Measurements from ENCODE around the gene TAF15. TPM values are rescaled to one million over a fixed set of nuclear protein-coding genes. Genes with fewer than 3 reads are reported as not detected.

The TAF15 gene
- total RNA-seq, 2 experiments from 2014 or later = 309 to 319 TPM

- ChIA-PET POLR2A (interaction anchor here (0.6 to 1.6 kb wide), 5 partner anchors 10 to 228 kb away, joined by 3 to 4 read pairs (median 3); partner anchors contain the start of gene CCL5), CTCF (interaction anchor here (1.0 to 3.1 kb wide), 4 partner anchors 11 to 51 kb away, joined by 3 to 10 read pairs (median 4); no protein-coding TSS in a partner anchor)
- H3K36me3 Mint-ChIP-seq (ENCODE audit: low read depth) = peaks cover 4% of the 10 kb centered on the region
- peaks cover 19% of the 10 kb centered on the region for H3K4me1 Mint-ChIP-seq (ENCODE audit: low read depth)
- intact Hi-C loops (cut with micrococcal nuclease) = no loop called here
- ATAC-seq (no peak), DNase-seq (no peak)
- no peak for TF ChIP-seq CTCF (IDR thresholded peaks at IDR 0.05)
- no peaks in the 10 kb centered on the region for H3K9me3 Mint-ChIP-seq
- H3K27ac Mint-ChIP-seq = peak overlapping the region; percentile 8
- no peaks in the 10 kb centered on the region for H3K27me3 Mint-ChIP-seq
- no peak overlapping the region for H3K4me3 Mint-ChIP-seq
Observed at GRCh38 chr17:35865412-35866340, 56.4 kb downstream of the TAF15 start.

GRCh38 chr17:35866341-35866950, 57.2 kb downstream of the TAF15 start:
- no peak for TF ChIP-seq CTCF (IDR thresholded peaks at IDR 0.05)
- Mint-ChIP-seq H3K27ac (no peak overlapping the region), H3K4me1 (ENCODE audit: low read depth) (peaks cover 26% of the 10 kb centered on the region), H3K9me3 (no peaks in the 10 kb centered on the region), H3K27me3 (no peaks in the 10 kb centered on the region), H3K4me3 (no peak overlapping the region), H3K36me3 (ENCODE audit: low read depth) (peaks cover 5% of the 10 kb centered on the region)
- intact Hi-C loops (cut with micrococcal nuclease) = no loop called here
- POLR2A ChIA-PET = interaction anchor here (0.6 to 1.6 kb wide), 2 partner anchors 14 to 228 kb away, joined by 3 to 4 read pairs; partner anchors contain the start of gene CCL5
- ATAC-seq = peak; percentile 32
- DNase-seq = no peak
- CTCF ChIA-PET = interaction anchor here (1.0 kb wide), 1 partner anchor 10 kb away, joined by 3 read pairs; no protein-coding TSS in a partner anchor

- Mint-ChIP-seq H3K4me3 (no peak overlapping the region), H3K36me3 (ENCODE audit: low read depth) (peaks cover 12% of the 10 kb centered on the region), H3K4me1 (ENCODE audit: low read depth) (peaks cover 33% of the 10 kb centered on the region), H3K9me3 (no peaks in the 10 kb centered on the region), H3K27me3 (no peaks in the 10 kb centered on the region), H3K27ac (no peak overlapping the region)
- ChIA-PET CTCF (interaction anchor here (1.9 to 2.5 kb wide), 2 partner anchors 13 to 102 kb away, joined by 4 to 7 read pairs; no protein-coding TSS in a partner anchor), POLR2A (no interaction called here)
- TF ChIP-seq CTCF (IDR thresholded peaks at IDR 0.05) = no peak
- intact Hi-C loops (cut with micrococcal nuclease) = no loop called here
- DNase-seq = no peak
- ATAC-seq = no peak
Observed at GRCh38 chr17:35867574-35867973, 58.3 kb downstream of the TAF15 start.

- Mint-ChIP-seq H3K36me3 (ENCODE audit: low read depth) (peaks cover 14% of the 10 kb centered on the region), H3K4me1 (ENCODE audit: low read depth) (peaks cover 38% of the 10 kb centered on the region), H3K9me3 (no peaks in the 10 kb centered on the region), H3K27ac (no peak within 1 kb of the TSS), H3K4me3 (no peak within 1 kb of the TSS), H3K27me3 (no peaks in the 10 kb centered on the region)
- intact Hi-C loops (cut with micrococcal nuclease) = no loop called here
- POLR2A ChIA-PET = interaction anchor here (1.0 kb wide), 1 partner anchor 102 kb away, joined by 3 read pairs; no protein-coding TSS in a partner anchor
- ATAC-seq (no peak), DNase-seq (no peak)
- CTCF ChIA-PET = interaction anchor here (1.4 to 2.5 kb wide), 3 partner anchors 14 to 101 kb away, joined by 3 to 7 read pairs (median 4); no protein-coding TSS in a partner anchor
- no peak for TF ChIP-seq CTCF (IDR thresholded peaks at IDR 0.05)
Observed at GRCh38 chr17:35868737-35869136, 59.5 kb downstream of the TAF15 start, which contains the start of gene HEATR9. HEATR9 (minus strand) TSS chr17:35868891; CDS start chr17:35868742, 149 bp downstream.
